Stimulated activated naive CD8-positive, alpha-beta T cell treated with anti-CD3 and anti-CD28 coated beads, Interleukin-15, Interleukin-2, amounts not matched to agents 100 ng/mL and 50 ng/mL, for 24 hours (primary cell): Measurements from ENCODE around the gene PROS1.
"Not testable (repeated sequence)": the region's sequence is repeated elsewhere in the genome, so short reads cannot be mapped to it uniquely, and the experiment has no call there.

Experiments used
- H3K27ac Mint-ChIP-seq: one replicate; pipeline ENCODE4 v1.8.0; 2021; ENCODE audit warnings: mild to moderate bottlenecking, mixed read lengths
- H3K27me3 Mint-ChIP-seq: one replicate; pipeline ENCODE4 v1.8.0; 2021; ENCODE audit warnings: mixed read lengths
- H3K36me3 Mint-ChIP-seq: one replicate; pipeline ENCODE4 v1.8.0; 2021; ENCODE audit warnings: low read depth, mixed read lengths
- H3K4me1 Mint-ChIP-seq: one replicate; pipeline ENCODE4 v1.8.0; 2021; ENCODE audit warnings: low read depth, mixed read lengths
- H3K4me3 Mint-ChIP-seq: one replicate; pipeline ENCODE4 v1.8.0; 2021; ENCODE audit warnings: mild to moderate bottlenecking, mixed read lengths
- H3K9me3 Mint-ChIP-seq: one replicate; pipeline ENCODE4 v1.8.0; 2021; ENCODE audit warnings: mixed read lengths

The PROS1 gene

GRCh38 chr3:93934366-93935046, 39.2 kb downstream of the PROS1 start:
- H3K9me3 Mint-ChIP-seq, result no peaks in the 10 kb centered on the region
- no peak overlapping the region for H3K4me3 Mint-ChIP-seq
- no peaks in the 10 kb centered on the region for H3K27me3 Mint-ChIP-seq
- no peaks in the 10 kb centered on the region for H3K36me3 Mint-ChIP-seq
- H3K27ac Mint-ChIP-seq, result no peak overlapping the region
- H3K4me1 Mint-ChIP-seq, result no peaks in the 10 kb centered on the region

- Mint-ChIP-seq H3K27me3 (peaks cover 3% of the 10 kb centered on the region), H3K4me3 (no peak overlapping the region), H3K4me1 (no peaks in the 10 kb centered on the region), H3K27ac (no peak overlapping the region), H3K9me3 (no peaks in the 10 kb centered on the region), H3K36me3 (no peaks in the 10 kb centered on the region)
These were observed 42.0 kb downstream of the PROS1 start for GRCh38 chr3:93931597-93932229.

DNA sequence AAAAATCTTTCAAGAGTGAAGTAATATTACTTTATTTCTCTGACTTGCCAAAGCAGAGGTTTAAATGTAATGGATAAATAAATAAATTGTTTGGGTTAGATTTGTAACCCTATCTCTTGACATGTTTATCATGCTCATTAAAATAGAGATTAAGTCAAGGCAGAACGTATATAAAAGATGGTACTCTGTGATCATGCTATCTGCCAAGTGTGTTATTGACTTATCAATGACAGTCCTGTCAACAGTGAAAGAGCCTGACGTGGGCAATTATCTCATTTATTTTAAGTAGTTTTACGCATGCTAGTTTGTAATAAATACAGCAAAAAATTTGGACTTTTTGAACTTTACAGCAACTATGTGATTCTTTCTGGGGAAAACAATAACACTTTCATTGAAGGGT, 43.7 kb downstream of the PROS1 start:
- Mint-ChIP-seq H3K4me1 (no peaks in the 10 kb centered on the region), H3K27ac (no peak overlapping the region), H3K9me3 (no peaks in the 10 kb centered on the region), H3K36me3 (no peaks in the 10 kb centered on the region), H3K4me3 (no peak overlapping the region), H3K27me3 (peaks cover 7% of the 10 kb centered on the region)

GRCh38 chr3:93926789-93927188, 46.9 kb downstream of the PROS1 start:
- Mint-ChIP-seq H3K4me3 (no peak overlapping the region), H3K36me3 (no peaks in the 10 kb centered on the region), H3K27me3 (peaks cover 7% of the 10 kb centered on the region), H3K9me3 (no peaks in the 10 kb centered on the region), H3K27ac (no peak overlapping the region), H3K4me1 (no peaks in the 10 kb centered on the region)

DNA sequence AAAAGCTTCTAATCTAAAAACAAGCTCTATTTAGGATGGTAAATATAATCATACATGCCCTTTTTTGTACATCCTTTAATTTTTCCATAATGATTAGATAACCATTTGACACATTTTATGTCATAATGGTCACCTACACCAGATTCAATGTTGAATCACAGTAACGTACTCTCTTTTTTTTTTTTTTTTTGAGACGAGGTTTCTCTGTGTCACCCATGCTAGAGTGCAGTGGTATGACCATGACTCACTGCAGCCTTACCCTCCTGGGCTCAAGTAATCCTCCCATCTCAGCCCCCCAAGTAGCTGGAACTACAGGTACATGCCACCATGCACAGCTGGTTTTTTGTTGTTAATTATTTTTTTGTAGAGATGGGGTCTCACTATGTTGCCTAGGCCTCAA, 49.2 kb downstream of the PROS1 start:
- Mint-ChIP-seq H3K27ac (no peak overlapping the region), H3K9me3 (no peaks in the 10 kb centered on the region), H3K36me3 (no peaks in the 10 kb centered on the region), H3K4me3 (no peak overlapping the region), H3K27me3 (peaks cover 7% of the 10 kb centered on the region), H3K4me1 (no peaks in the 10 kb centered on the region)

DNA sequence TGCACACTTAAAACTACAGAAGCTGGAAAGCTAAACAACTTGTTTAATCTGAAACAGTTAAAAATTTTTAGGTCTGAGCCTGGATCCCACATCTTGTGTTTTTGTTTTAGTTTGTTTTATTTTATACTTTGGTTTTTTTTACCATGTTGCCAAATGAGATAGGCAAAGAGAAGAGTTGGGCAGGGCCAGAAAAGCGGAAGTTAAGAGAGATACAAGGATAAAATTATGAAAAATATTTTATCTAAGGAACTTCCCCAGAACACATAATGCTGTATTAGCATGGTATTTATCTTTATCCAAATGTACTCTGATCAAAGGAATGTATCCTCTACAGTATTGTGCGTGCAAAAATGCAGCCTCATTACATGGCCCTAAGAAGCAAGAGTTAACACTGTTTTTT, 50.7 kb downstream of the PROS1 start:
- Mint-ChIP-seq H3K4me3 (no peak overlapping the region), H3K4me1 (no peaks in the 10 kb centered on the region), H3K36me3 (no peaks in the 10 kb centered on the region), H3K27me3 (peaks cover 7% of the 10 kb centered on the region), H3K9me3 (no peaks in the 10 kb centered on the region), H3K27ac (no peak overlapping the region)

GRCh38 chr3:93917546-93918029, 56.1 kb downstream of the PROS1 start:
- not testable (repeated sequence) for H3K9me3 Mint-ChIP-seq, H3K27ac Mint-ChIP-seq, H3K36me3 Mint-ChIP-seq, H3K4me1 Mint-ChIP-seq, H3K4me3 Mint-ChIP-seq, H3K27me3 Mint-ChIP-seq

GRCh38 chr3:93913623-93914022, 60.1 kb downstream of the PROS1 start:
- not testable (repeated sequence) for H3K4me1 Mint-ChIP-seq, H3K9me3 Mint-ChIP-seq, H3K27me3 Mint-ChIP-seq, H3K27ac Mint-ChIP-seq, H3K36me3 Mint-ChIP-seq, H3K4me3 Mint-ChIP-seq

- Mint-ChIP-seq H3K9me3 (peaks cover 4% of the 10 kb centered on the region), H3K4me3 (no peak overlapping the region), H3K36me3 (no peaks in the 10 kb centered on the region), H3K27ac (no peak overlapping the region), H3K27me3 (no peaks in the 10 kb centered on the region), H3K4me1 (no peaks in the 10 kb centered on the region)
These were observed 62.5 kb downstream of the PROS1 start for GRCh38 chr3:93911206-93911605.

- no peaks in the 10 kb centered on the region for H3K4me1 Mint-ChIP-seq
- no peaks in the 10 kb centered on the region for H3K27me3 Mint-ChIP-seq
- H3K27ac Mint-ChIP-seq, result no peak overlapping the region
- peaks cover 4% of the 10 kb centered on the region for H3K9me3 Mint-ChIP-seq
- no peaks in the 10 kb centered on the region for H3K36me3 Mint-ChIP-seq
- no peak overlapping the region for H3K4me3 Mint-ChIP-seq
These were observed 63.6 kb downstream of the PROS1 start for GRCh38 chr3:93910097-93910496.

DNA sequence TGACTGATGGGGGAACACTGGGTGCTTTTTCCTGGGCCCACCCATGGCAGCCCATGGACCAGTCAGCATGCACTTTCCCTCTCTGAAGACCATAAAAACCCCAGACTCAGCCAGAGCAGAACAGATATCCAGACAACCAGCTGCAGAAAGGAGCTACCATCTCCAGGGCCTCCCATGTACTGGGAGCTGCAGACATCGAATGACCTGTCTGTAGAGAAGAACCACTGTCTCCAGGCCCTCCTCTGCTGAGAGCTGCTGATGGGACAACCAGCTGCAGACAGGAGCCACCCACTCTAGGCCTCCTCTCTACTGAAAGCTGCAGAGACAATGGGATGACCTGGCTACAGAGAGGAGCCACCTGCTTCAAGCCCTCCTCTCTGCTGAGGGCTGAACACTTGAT, 66.6 kb downstream of the PROS1 start:
- peaks cover 2% of the 10 kb centered on the region for H3K9me3 Mint-ChIP-seq
- no peaks in the 10 kb centered on the region for H3K27me3 Mint-ChIP-seq
- no peaks in the 10 kb centered on the region for H3K4me1 Mint-ChIP-seq
- H3K27ac Mint-ChIP-seq, result no peak overlapping the region
- H3K4me3 Mint-ChIP-seq, result no peak overlapping the region
- no peaks in the 10 kb centered on the region for H3K36me3 Mint-ChIP-seq

- Mint-ChIP-seq H3K27me3 (no peaks in the 10 kb centered on the region), H3K4me3 (no peak overlapping the region), H3K27ac (no peak overlapping the region), H3K36me3 (no peaks in the 10 kb centered on the region), H3K4me1 (no peaks in the 10 kb centered on the region), H3K9me3 (no peaks in the 10 kb centered on the region)
These were observed 67.5 kb downstream of the PROS1 start for GRCh38 chr3:93906245-93906644.

- H3K27ac Mint-ChIP-seq, result no peak overlapping the region
- no peak overlapping the region for H3K4me3 Mint-ChIP-seq
- H3K4me1 Mint-ChIP-seq, result no peaks in the 10 kb centered on the region
- H3K27me3 Mint-ChIP-seq, result no peaks in the 10 kb centered on the region
- no peaks in the 10 kb centered on the region for H3K36me3 Mint-ChIP-seq
- no peaks in the 10 kb centered on the region for H3K9me3 Mint-ChIP-seq
These were observed 69.1 kb downstream of the PROS1 start for GRCh38 chr3:93904568-93904967.

DNA sequence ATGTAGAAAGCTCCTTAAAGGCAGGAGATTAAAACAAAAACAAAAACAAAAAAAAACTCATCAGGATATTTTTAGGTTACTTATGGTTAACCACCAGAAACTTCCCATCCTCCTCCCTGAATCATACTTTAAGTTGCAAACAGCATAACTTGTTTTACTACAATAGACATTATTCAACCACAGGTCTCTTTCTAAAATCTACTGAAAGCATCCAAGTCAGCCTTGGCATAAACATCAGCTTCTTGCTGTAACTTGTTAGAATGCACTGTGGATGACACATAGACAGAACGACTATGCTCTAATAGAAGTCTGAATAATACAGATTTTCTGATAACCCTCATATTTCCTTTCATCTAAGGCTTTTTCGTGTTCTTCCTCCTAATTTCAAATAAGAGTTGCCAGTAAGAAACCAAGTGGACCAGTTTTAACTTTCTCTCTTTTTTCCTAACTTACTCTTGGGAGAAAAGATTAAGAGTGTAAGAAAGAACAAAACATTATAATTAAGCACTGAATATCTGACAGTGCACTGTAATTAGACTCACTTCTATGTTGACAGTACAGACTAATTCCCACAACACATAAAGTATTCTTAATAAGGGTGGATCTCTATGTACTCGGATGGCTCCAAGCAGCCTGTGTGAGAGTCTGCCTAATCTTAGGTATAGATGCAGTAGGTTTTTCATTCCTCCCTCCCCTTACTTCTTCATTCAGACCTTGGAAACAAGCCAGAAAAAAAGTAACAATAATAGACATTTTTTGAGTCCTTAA, 95.3 kb downstream of the PROS1 start:
- H3K4me3 Mint-ChIP-seq, H3K36me3 Mint-ChIP-seq, H3K27ac Mint-ChIP-seq, H3K27me3 Mint-ChIP-seq, H3K4me1 Mint-ChIP-seq, H3K9me3 Mint-ChIP-seq: not testable (repeated sequence)

DNA sequence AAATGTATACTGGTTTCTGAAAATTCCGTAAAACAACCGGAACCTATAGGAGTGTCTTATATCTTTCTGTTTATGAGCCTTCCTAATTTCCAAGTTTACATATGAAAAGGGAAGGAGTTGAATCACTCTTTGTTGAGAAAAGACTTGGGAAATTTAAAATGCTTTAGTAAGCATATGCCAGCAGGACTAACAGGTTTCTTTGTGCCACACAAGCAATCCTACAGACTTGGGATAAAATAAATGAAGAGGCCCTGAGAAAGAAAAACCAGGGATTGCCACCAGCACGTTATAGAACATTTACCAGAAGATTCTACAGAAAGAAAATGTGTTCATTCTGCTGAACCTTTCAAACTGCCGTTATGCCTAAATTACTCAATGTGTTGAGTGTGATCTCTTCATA, 96.3 kb downstream of the PROS1 start:
- H3K27me3 Mint-ChIP-seq, H3K4me3 Mint-ChIP-seq, H3K27ac Mint-ChIP-seq, H3K4me1 Mint-ChIP-seq, H3K36me3 Mint-ChIP-seq, H3K9me3 Mint-ChIP-seq: not testable (repeated sequence)
